H9 (cell line): Measurements from ENCODE around the gene C11orf21. TPM values are rescaled to one million over a fixed set of nuclear protein-coding genes. Genes with fewer than 3 reads are reported as not detected.

Experiments
- DNase-seq: peaks from one replicate; pipeline ENCODE4 v3.0.0-alpha.2; 2017
- H2AFZ ChIP-seq: one replicate; pipeline ENCODE4 v1.6.1; 2013; ENCODE audit warnings: mild to moderate bottlenecking, low read length, control low read depth, moderate library complexity
- H2AK5ac ChIP-seq: 2 replicates; pipeline ENCODE4 v1.6.1; 2013; ENCODE audit warnings: low read length, control low read depth, mixed read lengths; ENCODE audit not compliant: insufficient read length
- H2BK120ac ChIP-seq: one replicate; pipeline ENCODE4 v1.6.1; 2013; ENCODE audit warnings: low read depth, mild to moderate bottlenecking, low read length, control low read depth, inconsistent platforms; ENCODE audit not compliant: poor library complexity, severe bottlenecking
- H2BK12ac ChIP-seq: 2 replicates; pipeline ENCODE4 v1.6.1; 2013; ENCODE audit warnings: low read length, control low read depth, mixed read lengths, low read depth; ENCODE audit not compliant: insufficient read length
- H2BK15ac ChIP-seq: 2 replicates; pipeline ENCODE4 v1.6.1; 2013; ENCODE audit warnings: low read depth, low read length, control low read depth
- H2BK20ac ChIP-seq: one replicate; pipeline ENCODE4 v1.6.1; 2013; ENCODE audit warnings: low read depth, mild to moderate bottlenecking, low read length, control low read depth, inconsistent platforms; ENCODE audit not compliant: poor library complexity, severe bottlenecking
- H2BK5ac ChIP-seq: 2 replicates; pipeline ENCODE4 v1.6.1; 2013; ENCODE audit warnings: low read length, control low read depth, mixed read lengths; ENCODE audit not compliant: insufficient read length
- H3K14ac ChIP-seq: 2 replicates; pipeline ENCODE4 v1.6.1; 2013; ENCODE audit warnings: low read length, control low read depth; ENCODE audit not compliant: insufficient read depth
- H3K18ac ChIP-seq: 2 replicates; pipeline ENCODE4 v1.6.1; 2013; ENCODE audit warnings: low read depth, mild to moderate bottlenecking, mixed read lengths, low read length, control low read depth; ENCODE audit not compliant: insufficient read length
- H3K23ac ChIP-seq: 2 replicates; pipeline ENCODE4 v1.6.1; 2013; ENCODE audit warnings: low read length, control low read depth, mixed read lengths, low read depth; ENCODE audit not compliant: insufficient read length
- H3K23me2 ChIP-seq: 2 replicates; pipeline ENCODE4 v1.6.1; 2013; ENCODE audit warnings: low read depth, mild to moderate bottlenecking, mixed read lengths, low read length, control low read depth; ENCODE audit not compliant: insufficient read length, poor library complexity, severe bottlenecking
- H3K27ac ChIP-seq: 2 replicates; pipeline ENCODE4 v1.5.1; 2013; ENCODE audit warnings: low read length, control low read depth, mixed read lengths, low read depth; ENCODE audit not compliant: insufficient read length
- H3K27me3 ChIP-seq: 2 replicates; pipeline ENCODE4 v1.6.1; 2013; ENCODE audit warnings: low read length, control low read depth, inconsistent platforms; ENCODE audit not compliant: insufficient read depth
- H3K4ac ChIP-seq: 2 replicates; pipeline ENCODE4 v1.6.1; 2013; ENCODE audit warnings: low read depth, mild to moderate bottlenecking, control low read depth, inconsistent platforms, low read length, moderate library complexity
- H3K4me1 ChIP-seq: 2 replicates; pipeline ENCODE4 v1.6.1; 2013; ENCODE audit warnings: low read length, control low read depth, inconsistent platforms; ENCODE audit not compliant: insufficient read depth
- H3K4me2 ChIP-seq: 2 replicates; pipeline ENCODE4 v1.6.1; 2013; ENCODE audit warnings: low read length, control low read depth, mixed read lengths; ENCODE audit not compliant: insufficient read length, insufficient read depth
- H3K56ac ChIP-seq: 2 replicates; pipeline ENCODE4 v1.6.1; 2013; ENCODE audit warnings: low read depth, mild to moderate bottlenecking, mixed read lengths, low read length, control low read depth; ENCODE audit not compliant: insufficient read length
- H3K79me1 ChIP-seq: 2 replicates; pipeline ENCODE4 v1.6.1; 2013; ENCODE audit warnings: low read depth, mild to moderate bottlenecking, moderate library complexity, low read length, control low read depth, inconsistent platforms; ENCODE audit not compliant: insufficient read depth, poor library complexity, severe bottlenecking
- H3K79me2 ChIP-seq: 2 replicates; pipeline ENCODE4 v1.6.1; 2013; ENCODE audit warnings: low read length, control low read depth, inconsistent platforms; ENCODE audit not compliant: insufficient read depth
- H3K9ac ChIP-seq: 2 replicates; pipeline ENCODE4 v1.6.1; 2013; ENCODE audit warnings: low read length, control low read depth, mixed read lengths; ENCODE audit not compliant: insufficient read length; ENCODE audit errors: extremely low read depth
- H3K9me3 ChIP-seq: one replicate; pipeline ENCODE4 v1.6.1; 2013; ENCODE audit warnings: low read depth, low read length, inconsistent platforms; ENCODE audit not compliant: control insufficient read depth
- H3T11ph ChIP-seq: one replicate; pipeline ENCODE4 v1.6.1; 2013; ENCODE audit warnings: mild to moderate bottlenecking, low read length, control low read depth, inconsistent platforms
- H4K20me1 ChIP-seq: one replicate; pipeline ENCODE4 v1.6.1; 2013; ENCODE audit not compliant: control insufficient read depth, insufficient read length, insufficient read depth
- H4K5ac ChIP-seq: 2 replicates; pipeline ENCODE4 v1.6.1; 2013; ENCODE audit warnings: low read depth, mild to moderate bottlenecking, mixed read lengths, low read length, control low read depth; ENCODE audit not compliant: insufficient read length
- H4K8ac ChIP-seq: replicated peaks from 2 replicates; pipeline ENCODE4 v1.6.1; 2013; ENCODE audit warnings: low read length, control low read depth, mixed read lengths, low read depth; ENCODE audit not compliant: insufficient read length
- H4K91ac ChIP-seq: 2 replicates; pipeline ENCODE4 v1.6.1; 2013; ENCODE audit warnings: low read depth, mild to moderate bottlenecking, moderate library complexity, mixed read lengths, low read length, control low read depth; ENCODE audit not compliant: insufficient read length
- H3K27ac Mint-ChIP-seq, 3 experiments: 2 replicates in 2 of 3; 3 replicates in 1 of 3; pipeline ENCODE4 v1.8.0; 2020 to 2021; ENCODE audit warnings: mixed read lengths in 3 of 3, mild to moderate bottlenecking in 1 of 3, moderate library complexity in 1 of 3
- H3K27me3 Mint-ChIP-seq: 2 replicates; pipeline ENCODE4 v1.8.0; 2021; ENCODE audit warnings: low read depth, mild to moderate bottlenecking, moderate library complexity, mixed read lengths
- H3K36me3 Mint-ChIP-seq, 3 experiments: 2 replicates in 2 of 3; 3 replicates in 1 of 3; pipeline ENCODE4 v1.8.0; 2020 to 2021; ENCODE audit warnings: low read depth in 3 of 3, mixed read lengths in 3 of 3; ENCODE audit not compliant: insufficient read depth in 1 of 3
- H3K4me1 Mint-ChIP-seq, 2 experiments: 2 replicates each; pipeline ENCODE4 v1.8.0; 2020; ENCODE audit warnings: mixed read lengths in 2 of 2
- H3K4me3 Mint-ChIP-seq, 2 experiments: 2 replicates in 1 of 2; 3 replicates in 1 of 2; pipeline ENCODE4 v1.8.0; 2020 to 2021; ENCODE audit warnings: mild to moderate bottlenecking in 2 of 2, mixed read lengths in 2 of 2, moderate library complexity in 1 of 2
- H3K9me3 Mint-ChIP-seq, 2 experiments: 2 replicates in 1 of 2; 3 replicates in 1 of 2; pipeline ENCODE4 v1.8.0; 2020; ENCODE audit warnings: mild to moderate bottlenecking in 2 of 2, mixed read lengths in 2 of 2, moderate library complexity in 1 of 2
- WGBS: extraction: QIAGEN DNeasy Blood & Tissue Kit; methylation state at CpG from one replicate; pipeline ENCODE4 v1.1.7; 2013; ENCODE audit warnings: missing lambda C conversion rate, low lambda C conversion rate, mixed read lengths; ENCODE audit not compliant: insufficient read length; ENCODE audit errors: extremely low coverage; 5-methylcytosine and 5-hydroxymethylcytosine counted together
- total RNA-seq: library from RNA; stranded (reverse); gene quantifications from 2 replicates; pipeline ENCODE4 v1.2.1, GENCODE V29; 2021
- TF ChIP-seq, protein P1 (sequence below): fragments of 200-600 bp; sonication (generic); conservative IDR thresholded peaks from 3 replicates; pipeline ENCODE4 v1.8.0; 2021; ENCODE audit warnings: antibody characterized with exemption, mild to moderate bottlenecking

C11orf21 gene
- total RNA-seq, 1 experiment from 2014 or later, result not detected

DNA sequence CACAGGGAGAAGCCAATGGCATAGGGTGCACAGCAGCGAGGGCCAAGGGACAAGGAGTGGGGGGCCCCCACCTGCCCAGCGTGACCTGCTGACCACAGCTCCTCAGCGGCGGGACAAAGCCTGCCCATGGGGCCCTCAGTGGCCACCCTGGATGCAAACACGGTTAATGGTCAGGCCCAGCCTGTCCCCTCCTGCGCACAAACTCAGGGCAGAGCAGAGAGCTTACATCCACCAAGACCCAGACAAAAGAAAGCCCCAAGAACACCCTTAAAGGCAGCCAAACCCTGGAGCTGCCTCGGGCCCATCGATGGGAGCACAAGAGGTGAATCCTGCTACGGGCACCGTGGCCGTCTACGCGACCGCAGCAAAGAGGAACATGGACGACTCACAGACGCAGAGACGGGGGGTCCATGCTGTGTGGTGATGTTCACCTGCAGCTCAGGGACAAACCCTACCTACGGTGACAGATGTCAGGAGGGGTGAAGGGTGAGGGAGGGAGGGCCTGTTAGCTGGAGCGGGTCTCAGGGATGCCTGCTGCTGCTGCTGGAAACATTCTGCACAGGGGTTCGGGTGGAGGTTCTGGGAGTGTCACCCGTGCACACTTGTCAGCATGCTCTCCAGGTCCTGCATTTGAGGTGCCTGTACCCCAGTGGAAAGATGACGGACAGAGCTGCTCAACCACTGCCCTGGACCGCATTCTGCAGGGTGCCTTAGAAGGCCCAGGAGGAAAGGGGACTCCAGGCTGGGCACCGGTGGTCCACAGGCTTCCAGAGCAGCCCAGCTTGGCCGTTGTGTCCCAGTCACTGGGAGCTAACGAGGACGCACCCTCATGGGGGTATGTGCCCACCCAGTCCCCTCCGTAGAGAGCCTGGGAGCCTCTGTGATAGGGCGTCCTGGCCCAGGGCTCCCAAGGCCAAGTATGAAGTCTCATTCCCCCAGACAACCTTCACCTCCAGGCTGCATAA is 42.9 kb downstream of the C11orf21 start:
- H3K56ac ChIP-seq, result no peak overlapping the region
- H2AK5ac ChIP-seq, result no peak overlapping the region
- H3K14ac ChIP-seq, result no peak overlapping the region
- H3K79me2 ChIP-seq, result no peaks in the 10 kb centered on the region
- no peak overlapping the region for H3K18ac ChIP-seq
- peaks cover 48% of the 10 kb centered on the region for H3K27me3 Mint-ChIP-seq
- no peaks in the 10 kb centered on the region for H3K4me1 Mint-ChIP-seq
- no peaks in the 10 kb centered on the region for H3K27me3 ChIP-seq
- no peak overlapping the region for H3K9ac ChIP-seq
- no peaks in the 10 kb centered on the region; a peak in 1 of 7 replicates for H3K36me3 Mint-ChIP-seq
- no peak overlapping the region for H3T11ph ChIP-seq
- H3K4ac ChIP-seq, result no peak overlapping the region
- TF ChIP-seq, protein P1, sequence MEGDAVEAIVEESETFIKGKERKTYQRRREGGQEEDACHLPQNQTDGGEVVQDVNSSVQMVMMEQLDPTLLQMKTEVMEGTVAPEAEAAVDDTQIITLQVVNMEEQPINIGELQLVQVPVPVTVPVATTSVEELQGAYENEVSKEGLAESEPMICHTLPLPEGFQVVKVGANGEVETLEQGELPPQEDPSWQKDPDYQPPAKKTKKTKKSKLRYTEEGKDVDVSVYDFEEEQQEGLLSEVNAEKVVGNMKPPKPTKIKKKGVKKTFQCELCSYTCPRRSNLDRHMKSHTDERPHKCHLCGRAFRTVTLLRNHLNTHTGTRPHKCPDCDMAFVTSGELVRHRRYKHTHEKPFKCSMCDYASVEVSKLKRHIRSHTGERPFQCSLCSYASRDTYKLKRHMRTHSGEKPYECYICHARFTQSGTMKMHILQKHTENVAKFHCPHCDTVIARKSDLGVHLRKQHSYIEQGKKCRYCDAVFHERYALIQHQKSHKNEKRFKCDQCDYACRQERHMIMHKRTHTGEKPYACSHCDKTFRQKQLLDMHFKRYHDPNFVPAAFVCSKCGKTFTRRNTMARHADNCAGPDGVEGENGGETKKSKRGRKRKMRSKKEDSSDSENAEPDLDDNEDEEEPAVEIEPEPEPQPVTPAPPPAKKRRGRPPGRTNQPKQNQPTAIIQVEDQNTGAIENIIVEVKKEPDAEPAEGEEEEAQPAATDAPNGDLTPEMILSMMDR, result no peak
- H3K79me1 ChIP-seq, result no peaks in the 10 kb centered on the region
- peak; percentile 15 for DNase-seq
- no peak overlapping the region for H2BK15ac ChIP-seq
- no peak overlapping the region for H2AFZ ChIP-seq
- H2BK20ac ChIP-seq, result no peak overlapping the region
- no peak overlapping the region for H2BK120ac ChIP-seq
- no peak overlapping the region for H3K23ac ChIP-seq
- H2BK5ac ChIP-seq, result no peak overlapping the region
- WGBS, result no CpG with 5 or more reads among the region's 29 CpGs
- H4K8ac ChIP-seq, result no peak overlapping the region
- H3K4me3 Mint-ChIP-seq, result no peak overlapping the region; a peak in 1 of 5 replicates
- H4K91ac ChIP-seq, result no peak overlapping the region
- H4K5ac ChIP-seq, result no peak overlapping the region
- no peaks in the 10 kb centered on the region for H3K23me2 ChIP-seq
- no peak overlapping the region for H3K4me2 ChIP-seq
- H2BK12ac ChIP-seq, result no peak overlapping the region
- H3K9me3 ChIP-seq, result no peaks in the 10 kb centered on the region
- peaks cover 0 to 7% of the 10 kb centered on the region in 2 experiments; a peak in 2 of 5 replicates for H3K9me3 Mint-ChIP-seq
- peaks cover 2% of the 10 kb centered on the region for H4K20me1 ChIP-seq
- H3K27ac ChIP-seq, result no peak overlapping the region
- H3K4me1 ChIP-seq, result no peaks in the 10 kb centered on the region
- H3K27ac Mint-ChIP-seq, result no peak overlapping the region
